NCI-H69 (cell line): Measurements from ENCODE around the gene RAPGEF5.

Source experiments
- DNase-seq: peaks from one replicate; lab custom pipeline; 2025; lab: John Stamatoyannopoulos, UW

RAPGEF5 gene

DNA sequence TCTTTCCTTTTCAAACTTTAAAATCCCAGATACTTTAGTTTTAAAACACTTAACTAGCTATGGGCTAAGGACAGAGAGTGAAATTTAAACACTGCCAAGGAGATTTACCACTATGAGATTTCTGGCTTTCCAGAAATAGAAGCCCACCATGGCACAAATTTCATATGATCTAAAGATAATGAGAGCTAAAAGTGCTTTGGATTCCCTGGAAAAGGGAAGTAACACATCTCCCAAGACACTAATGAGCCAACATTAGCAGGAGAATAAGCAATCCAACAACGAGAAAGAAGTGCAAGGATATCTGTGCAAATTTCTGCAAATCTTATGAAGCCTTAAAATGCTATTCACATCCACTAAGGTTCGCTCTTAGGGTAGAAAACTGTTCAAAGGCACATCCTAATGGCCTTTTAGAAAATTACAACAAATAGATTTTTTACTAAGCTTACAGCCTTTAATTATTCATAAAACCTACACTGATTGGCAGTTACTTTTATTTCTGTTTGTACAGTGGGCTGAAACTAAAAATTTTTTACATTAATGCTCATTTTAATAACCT lies 100.3 kb downstream of the RAPGEF5 start:
- no peak for DNase-seq

DNA sequence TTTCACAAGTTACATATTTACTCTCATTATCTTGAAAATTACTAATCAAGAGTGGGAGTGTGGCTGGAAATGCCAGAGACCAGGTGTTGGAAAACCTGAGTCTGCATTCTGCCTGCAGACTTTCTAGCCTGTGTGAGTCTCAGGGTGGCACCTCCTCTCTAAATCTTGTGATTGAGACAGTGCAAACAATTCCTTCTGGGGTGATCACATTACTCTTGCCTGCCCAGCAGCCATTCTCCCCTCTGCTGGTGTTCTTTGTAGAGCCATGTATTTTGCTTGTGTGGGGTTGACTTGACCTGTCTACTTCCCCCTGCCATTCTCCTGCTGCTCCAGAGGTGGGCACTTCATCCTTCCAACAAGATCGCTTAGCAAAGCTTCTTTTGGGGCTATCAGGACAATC lies 101.1 kb downstream of the RAPGEF5 start:
- peak; percentile 97 for DNase-seq

DNA sequence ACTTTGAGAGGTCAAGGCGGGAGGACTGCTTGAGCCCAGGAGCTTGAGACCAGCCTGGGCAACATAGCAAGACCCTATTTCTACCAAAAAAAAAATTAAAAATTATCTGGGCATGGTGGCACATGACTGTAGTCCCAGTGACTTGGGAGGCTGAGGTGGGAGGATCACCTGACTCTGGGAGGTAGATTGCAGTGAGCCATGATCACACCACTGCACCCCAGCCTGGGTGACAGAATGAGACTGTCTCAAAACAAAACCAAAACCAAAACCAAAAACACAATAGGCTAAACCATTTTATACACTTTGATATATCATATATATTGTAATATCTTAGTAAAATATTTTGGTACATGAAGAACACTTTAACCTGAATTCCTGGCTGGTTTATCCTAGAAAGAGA lies 101.6 kb downstream of the RAPGEF5 start:
- DNase-seq: peak; percentile 45

DNA sequence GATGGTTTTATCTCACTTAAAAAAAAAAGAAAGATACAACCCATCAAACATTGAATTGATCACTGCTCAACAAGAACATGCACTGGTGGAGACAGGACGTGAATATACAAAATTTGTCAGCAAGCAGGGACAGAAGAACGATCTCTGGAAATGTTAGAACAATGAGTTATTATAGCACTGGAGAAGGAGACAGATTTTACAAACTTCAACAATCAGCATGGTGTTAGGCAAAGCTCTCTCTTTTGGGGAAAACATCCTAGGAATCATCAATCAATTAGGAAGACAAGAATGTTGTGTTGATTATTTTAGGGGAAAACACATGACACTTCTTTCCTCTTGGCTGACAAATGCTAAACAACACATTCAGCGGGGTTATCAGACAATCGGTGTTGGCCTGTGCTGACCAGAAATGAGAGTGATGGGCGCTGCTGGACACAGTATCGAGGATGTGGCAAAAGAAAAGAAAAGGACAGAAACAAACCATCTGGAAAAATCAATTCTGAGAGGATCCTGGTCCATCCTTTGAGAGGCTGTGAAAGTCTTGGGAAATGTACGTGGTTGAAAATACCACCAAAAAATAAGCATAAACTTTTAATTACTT lies 103.9 kb downstream of the RAPGEF5 start:
- no peak for DNase-seq

DNA sequence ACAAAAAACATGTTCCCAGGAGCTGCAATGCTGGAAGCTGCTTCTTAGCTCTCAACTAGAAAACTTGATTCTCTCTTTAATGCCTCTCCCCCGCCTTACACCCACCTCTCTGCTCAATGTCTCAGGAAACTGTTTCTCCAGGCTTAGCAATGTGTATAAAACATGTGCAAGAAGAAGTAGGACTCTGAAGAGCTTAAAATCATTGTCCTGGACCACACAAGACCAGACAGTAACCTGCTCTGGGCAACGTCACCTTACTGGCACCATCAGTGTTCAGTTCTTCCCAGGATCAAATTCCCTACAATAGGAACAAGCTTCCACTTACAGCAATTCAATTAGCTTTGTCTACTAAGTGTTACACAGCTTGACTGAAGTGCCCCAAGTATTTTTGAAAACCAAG lies 104.9 kb downstream of the RAPGEF5 start:
- DNase-seq: peak; percentile 80

DNA sequence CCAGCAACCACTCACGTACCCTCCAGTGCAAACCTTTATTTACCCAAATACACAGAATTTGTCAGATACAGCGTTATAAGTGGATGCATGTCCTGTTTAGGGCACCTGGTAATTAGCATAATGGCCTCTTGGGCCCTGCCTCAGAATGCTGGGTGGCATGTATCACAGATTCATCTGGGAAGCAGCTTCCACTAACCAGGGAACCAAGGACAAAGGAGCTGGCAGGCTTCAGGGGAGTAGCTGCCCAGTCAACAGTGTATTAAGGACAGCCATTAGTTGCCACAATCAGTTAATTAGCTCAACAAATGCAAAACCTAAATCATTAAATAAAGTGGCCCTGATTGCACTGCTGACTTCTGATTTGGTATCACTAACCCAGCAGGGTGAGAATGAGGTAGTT lies 105.7 kb downstream of the RAPGEF5 start:
- DNase-seq: peak; percentile 86

DNA sequence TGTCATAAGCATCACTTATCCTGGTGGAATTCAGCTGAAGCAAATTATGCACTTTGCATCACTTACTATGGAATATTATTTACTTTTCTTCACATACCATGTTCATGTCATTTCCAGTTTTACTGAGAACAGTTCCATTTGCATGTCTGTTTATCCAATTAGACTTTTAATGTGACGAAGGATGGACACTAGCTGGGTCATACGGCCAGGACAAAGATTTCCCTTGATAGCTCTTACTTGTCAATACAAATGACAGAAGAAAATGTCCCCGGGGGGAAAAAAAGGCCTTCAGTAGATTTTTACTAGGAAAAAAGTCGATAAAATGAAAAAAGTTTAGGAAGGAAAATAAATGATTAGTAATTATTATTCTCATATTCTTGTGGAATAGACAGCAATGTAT lies 106.6 kb downstream of the RAPGEF5 start:
- no peak for DNase-seq

DNA sequence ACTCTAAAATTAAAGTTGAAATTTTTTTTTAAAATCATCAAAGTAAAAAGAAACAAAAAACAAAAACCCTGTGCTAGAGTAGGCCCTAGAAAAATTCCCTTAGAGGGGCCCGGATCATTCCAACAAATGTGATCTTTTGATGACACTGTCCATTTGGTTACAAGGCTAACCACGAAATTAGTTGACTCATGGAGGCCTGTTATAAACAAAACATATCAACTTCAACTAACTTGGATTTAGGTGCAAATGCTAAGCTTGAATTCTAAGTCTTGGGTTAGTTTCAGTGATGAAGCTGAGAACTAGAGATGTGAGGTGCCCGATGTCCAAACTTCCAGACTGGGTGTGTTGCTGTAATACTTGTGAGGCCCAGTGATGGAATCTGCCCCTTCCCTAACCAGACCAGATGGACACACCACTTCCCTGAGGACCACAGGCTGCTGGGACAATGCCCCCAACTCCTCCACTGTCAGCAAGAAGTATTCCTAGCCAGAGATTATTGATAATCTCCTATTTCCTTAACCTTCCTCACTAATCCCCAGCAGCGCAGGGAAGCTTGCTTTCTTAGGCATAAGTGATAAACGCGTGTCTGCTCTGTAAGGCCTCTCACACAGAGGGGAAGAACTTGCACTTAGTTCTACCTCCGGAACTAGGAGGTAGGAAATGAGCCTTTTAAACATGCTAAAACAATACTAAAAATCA lies 108.7 kb downstream of the RAPGEF5 start:
- DNase-seq: no peak

DNA sequence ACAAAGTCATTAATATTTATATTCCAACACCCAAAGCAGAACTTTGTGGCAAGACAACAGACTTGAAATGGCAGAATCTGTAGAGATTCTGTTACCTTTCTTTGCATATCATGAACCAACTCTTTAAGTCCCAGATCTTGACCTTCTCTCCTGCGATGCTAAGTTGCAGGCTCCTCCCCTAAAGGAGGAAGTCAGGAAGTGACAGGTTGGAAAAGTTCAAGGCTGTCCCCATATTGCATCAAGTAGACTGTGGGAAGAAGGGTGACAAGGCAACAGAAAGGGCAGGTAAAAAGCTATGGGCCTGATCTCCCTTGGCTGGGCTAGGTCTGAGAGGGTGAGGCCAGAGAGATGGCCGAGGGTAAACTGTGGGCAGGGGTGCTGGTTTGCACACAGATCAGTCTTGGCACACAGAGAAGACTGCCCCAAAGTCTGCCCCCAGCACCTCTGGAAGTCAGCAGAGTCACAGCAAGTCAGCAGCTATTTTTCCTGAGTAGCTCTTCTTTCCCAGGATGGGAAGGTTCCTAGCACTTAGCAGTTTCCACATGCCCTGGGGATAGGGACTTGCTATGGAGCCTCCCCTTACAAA lies 115.1 kb downstream of the RAPGEF5 start:
- DNase-seq: no peak

DNA sequence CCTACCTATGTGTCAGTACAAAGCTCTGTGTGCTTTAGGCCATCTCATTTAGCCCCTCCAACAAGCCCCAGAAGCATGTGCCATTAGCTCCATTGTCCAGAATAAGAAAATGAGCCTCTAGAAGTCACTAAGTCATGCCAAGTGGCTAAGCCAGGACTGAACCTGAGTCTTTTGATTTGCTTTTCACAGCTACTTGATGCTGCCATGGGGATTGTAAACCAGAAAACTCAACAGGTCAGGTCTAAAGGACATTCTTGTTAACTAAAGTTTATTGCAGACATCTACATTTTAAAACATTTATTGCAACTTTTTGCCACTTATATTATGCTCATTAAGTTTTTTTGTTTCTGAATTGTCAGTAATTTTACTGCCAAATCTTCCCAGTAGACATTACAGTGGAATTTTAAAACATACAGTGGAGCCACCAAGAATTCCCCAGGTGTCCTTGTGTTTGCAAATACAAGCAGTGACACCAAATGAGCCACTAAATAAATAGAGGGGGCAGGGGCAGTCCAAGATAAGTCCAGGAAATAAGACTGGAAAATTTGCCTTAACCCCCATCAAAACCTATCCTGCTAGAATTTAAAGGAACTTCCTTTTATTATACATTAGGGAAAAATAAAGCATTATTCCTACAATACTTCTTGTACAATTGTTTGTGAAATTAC lies 115.9 kb downstream of the RAPGEF5 start:
- DNase-seq: no peak

DNA sequence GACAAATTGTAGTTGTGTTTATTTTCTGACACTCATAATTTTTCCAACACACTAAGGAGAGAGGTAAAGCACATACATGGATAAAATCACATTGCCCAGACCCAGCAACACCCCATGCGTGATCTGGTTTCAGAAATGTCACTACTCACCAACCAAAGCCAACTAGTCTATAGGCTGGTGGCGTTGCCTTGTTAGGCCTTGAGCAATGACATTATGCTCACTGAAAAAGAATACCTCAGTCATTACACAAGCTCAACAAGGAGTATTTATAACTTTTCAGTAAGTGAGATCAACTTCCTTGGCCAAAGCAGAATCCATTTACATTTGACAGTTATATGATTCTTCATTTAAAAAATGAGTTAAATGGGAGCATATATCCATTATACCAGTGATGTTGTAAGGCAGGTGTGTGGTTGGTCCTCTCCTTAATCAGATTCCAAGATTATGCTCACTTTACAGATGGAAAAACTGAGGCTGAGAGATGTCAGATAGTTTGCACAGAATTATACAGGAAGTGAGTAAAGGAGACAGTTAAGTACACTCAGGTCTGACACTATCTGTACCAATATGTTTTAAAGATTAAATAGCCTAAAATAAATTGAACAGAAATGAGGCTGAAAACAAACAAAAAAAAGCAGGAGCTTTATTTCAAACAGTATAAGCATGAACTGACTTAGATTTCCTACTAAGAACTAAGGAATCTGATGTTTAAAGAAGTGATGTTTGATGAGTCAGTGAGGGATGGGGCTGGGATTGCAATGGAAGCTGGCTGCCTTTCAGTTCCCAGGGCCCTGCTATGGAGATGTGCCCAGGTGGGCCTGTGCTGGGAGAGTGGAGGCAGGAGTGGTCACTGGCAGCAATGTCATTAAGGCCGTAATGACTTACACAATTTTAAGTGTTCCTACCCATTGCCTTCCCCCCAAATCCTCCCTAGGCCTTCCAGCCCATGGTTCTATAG lies 118.3 kb downstream of the RAPGEF5 start:
- DNase-seq: no peak

DNA sequence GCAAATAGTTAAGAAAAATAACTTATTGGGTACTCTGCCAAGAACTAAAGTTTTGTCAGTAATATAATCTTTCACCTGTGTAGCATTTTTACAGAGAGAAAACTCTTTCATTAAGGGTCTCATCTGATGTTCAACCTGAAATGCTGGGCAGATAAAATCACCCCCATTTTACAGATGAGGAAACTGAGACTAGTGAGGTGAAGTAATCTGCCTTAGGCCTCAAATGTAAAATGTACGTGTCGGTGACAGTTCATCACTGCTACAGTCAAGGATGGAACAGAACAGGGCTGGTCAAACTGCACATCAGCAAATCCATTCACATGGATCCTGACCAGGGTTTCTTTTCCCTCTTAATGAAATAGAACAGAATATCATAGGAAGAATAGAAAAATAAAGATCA lies 121.8 kb downstream of the RAPGEF5 start:
- no peak for DNase-seq

DNA sequence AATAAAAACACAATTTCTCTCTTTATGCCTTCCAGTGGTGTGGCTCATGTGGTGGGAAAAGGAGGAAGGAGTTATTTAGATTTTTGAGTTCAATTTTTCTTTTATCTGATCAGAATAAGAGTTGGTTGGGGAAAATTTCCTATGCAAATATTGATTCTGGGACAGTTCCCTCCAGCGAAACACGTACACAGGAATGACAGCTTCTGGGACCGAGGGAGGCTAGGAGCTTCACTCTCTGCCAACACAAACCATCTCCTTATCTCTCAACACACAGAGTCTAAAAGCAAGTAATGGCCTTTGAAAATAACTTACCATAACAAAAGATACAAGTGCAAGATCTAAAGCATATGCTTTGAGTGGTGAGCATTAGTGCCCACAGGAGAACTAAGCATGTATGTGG lies 122.7 kb downstream of the RAPGEF5 start:
- DNase-seq: no peak

DNA sequence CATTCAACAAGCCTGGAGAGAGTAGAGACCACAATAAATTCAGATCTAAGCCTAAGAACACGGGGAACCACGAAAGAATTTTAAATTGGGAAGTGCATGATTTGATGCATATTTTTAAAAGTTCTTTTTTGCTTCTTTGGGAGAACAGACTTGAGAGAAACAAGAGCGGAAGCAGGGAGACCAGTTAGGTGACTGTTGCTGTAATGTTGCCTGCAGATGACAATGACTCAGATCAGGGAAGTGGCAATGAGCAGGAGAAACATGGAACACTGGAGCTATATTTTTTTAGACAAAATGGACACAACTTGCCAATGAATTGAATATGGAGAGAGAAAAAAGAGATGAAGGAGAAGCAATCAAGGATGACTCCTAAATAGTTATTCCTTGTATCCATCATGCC lies 125.1 kb downstream of the RAPGEF5 start:
- DNase-seq: no peak

DNA sequence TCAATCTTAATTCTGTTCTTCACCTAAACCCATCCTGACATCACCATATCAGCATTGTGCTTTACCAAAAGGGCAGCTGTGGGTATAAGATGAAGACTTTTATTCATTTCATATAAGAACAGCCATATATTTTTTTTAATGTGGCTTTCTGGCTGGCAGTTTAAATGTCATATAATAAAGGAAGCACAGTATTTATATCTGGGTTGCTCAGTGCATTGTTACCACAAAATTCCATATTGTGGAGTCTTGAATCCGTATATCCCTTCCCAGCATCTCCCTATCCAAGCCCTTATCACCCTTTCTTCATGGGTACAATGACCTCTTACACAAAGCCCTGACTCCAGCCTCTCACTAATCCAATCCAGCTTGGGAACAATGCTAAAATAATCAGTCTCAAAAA lies 125.8 kb downstream of the RAPGEF5 start:
- no peak for DNase-seq

DNA sequence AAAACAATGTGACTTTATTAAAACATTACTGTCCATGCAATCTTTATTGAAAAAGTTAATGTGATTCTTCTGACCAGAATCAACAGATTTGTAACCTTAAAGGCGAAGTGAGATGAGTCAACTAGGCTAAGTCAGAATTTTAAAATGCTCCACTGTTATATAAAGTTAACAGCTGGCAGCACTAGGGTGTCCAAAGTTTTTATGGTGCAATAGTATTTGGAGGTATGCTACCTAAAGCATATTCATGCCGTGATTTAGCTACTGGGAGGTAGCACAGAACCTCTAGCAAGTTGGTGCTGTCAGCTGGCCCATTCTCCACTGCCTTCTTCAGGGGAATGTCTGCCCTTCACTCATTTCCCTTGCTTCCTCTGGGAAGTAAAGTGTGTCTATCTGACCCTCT lies 126.7 kb downstream of the RAPGEF5 start:
- DNase-seq: no peak

DNA sequence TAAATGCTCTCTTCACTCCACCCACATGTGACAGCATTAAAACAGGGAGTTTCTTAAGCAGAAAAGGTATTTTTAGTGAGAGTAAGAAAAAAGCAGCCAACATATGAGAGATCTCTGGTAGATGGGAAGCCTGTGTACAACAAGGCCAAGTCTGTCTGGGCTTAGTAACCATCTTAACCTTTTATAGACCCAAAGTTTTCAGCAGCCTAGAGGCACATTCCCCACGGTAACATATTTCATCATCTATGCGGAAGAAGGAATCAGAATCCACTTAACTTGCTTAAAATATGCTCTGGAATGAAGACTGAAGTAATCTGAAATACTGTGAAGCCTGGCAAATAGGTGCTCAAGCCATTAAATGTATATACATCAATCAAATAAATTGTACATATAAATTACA lies 127.8 kb downstream of the RAPGEF5 start:
- no peak for DNase-seq

DNA sequence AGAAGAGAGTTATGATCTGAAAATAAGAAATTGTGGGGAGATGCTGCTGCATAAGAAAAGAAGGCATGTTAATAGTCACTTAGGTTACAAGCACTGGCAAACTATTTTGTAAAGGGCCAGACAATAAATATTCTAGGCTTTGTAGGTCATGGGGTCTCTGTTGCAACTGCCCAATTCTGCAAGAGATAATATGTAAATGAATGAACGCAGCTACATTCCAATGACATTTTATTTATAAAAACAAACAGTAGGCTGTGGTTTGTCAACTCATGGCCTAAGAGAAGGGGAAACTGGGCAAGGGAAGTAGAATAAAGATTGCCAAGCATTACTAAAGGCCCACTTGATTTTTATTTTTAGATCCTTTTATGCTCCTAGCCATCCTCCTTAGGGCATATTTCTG lies 133.1 kb downstream of the RAPGEF5 start:
- no peak for DNase-seq

DNA sequence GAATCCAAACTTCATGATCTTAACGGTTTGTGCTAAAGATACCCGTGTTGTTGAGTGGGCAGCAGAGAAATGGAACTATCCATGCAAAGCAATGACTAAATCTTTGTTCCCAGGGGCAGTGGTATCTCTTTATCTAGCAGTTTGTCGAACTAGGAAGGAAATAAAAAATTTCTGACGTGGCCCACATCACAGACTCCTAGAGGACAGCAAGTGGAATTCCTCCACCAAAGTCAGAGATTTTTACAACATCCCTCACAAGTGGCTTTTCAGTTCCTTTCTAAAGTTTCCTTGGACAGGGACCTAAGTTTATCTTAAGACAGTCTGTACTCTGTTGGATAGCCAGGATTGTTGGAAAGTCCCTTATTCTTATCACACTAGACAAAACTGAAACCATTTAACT lies 136.0 kb downstream of the RAPGEF5 start:
- no peak for DNase-seq

DNA sequence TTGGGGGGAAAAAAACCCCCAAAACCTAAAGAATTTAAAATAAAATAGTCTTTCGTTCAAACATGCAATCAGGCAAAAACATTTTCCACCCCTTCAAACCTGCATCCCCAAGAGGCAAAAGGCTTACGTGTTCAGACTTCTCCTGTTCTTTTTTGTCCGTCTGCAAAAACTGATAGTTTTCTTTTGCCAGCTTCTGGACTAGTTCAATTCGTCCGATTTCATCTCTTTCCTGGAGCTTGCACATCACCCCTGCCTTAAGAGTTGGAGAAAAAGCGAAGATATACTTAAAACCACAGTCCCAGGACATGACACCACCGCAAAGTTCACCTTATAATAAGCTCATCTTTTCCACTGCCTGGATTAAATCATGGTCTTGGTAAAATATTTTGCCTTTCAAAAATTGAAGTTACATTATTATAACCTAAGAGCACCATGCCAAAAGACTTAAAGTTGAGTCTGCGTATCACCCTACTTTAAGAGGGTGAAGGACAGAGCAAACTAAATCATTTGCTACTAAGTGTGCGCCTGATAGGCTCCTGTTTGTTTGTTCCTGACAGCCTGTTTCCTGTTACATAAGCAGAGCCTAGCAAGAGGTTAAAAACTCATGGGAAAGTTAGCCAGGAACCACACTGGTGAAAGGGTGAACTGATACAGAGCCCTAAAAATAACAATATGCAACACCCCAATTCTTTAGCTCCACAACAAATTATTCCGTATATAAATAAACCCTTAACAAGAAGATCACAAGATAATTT lies 137.0 kb downstream of the RAPGEF5 start:
- DNase-seq: no peak

DNA sequence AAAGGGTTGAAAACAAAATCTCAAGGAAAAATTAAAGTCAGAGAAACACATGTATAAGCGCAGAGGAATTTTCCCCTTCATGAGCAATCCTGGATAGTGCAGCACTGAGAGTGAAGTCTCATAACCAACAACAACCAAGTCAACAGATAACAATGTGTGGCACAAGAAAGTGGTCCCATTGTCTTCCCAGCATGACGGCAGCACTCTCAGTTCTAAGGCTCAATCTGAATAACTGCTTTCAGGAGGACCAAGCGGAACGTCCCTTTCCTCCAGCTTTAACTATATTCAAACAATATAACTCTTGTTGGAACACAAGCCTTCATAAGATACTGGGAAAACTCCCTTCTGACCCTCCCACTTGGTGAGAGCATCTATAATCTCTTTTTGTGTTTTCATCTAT lies 137.9 kb downstream of the RAPGEF5 start:
- DNase-seq: no peak
